ENCODE measurements around the gene SSNA1. TPM values are rescaled to one million over a fixed set of nuclear protein-coding genes. Genes with fewer than 3 reads are reported as not detected.

SSNA1 gene
- total RNA-seq, 2 donors from 2014 or later, result 53.1 to 55.1 TPM

- DNase-seq (no peak), ATAC-seq (no peak)
- intact Hi-C loops (cut with DNase I), result no loop called here
Measured at GRCh38 chr9:137192859-137193258, 4.4 kb downstream of the SSNA1 start.

- ATAC-seq (no peak), DNase-seq (no peak)
- intact Hi-C loops (cut with DNase I), result no loop called here
Measured at GRCh38 chr9:137193771-137194170, 5.3 kb downstream of the SSNA1 start.

GRCh38 chr9:137194388-137194787 is 5.9 kb downstream of the SSNA1 start:
- no peak for ATAC-seq
- intact Hi-C loops (cut with DNase I), result no loop called here
- DNase-seq, result no peak

GRCh38 chr9:137194909-137195308 is 6.4 kb downstream of the SSNA1 start:
- no peak for ATAC-seq
- intact Hi-C loops (cut with DNase I), result no loop called here
- no peak for DNase-seq

- DNase-seq (no peak), ATAC-seq (no peak)
- intact Hi-C loops (cut with DNase I), result no loop called here
Measured at GRCh38 chr9:137195525-137196220, 7.2 kb downstream of the SSNA1 start.

GRCh38 chr9:137198051-137198901 is 9.8 kb downstream of the SSNA1 start:
- DNase-seq (no peak), ATAC-seq (no peak)
- intact Hi-C loops (cut with DNase I), result no loop called here

- DNase-seq (no peak), ATAC-seq (no peak)
- intact Hi-C loops (cut with DNase I), result no loop called here
Measured at GRCh38 chr9:137198902-137199283, 10.4 kb downstream of the SSNA1 start.

- intact Hi-C loops (cut with DNase I), result no loop called here
Measured at GRCh38 chr9:137199411-137200121, 11.1 kb downstream of the SSNA1 start.

GRCh38 chr9:137200311-137201204 is 12.1 kb downstream of the SSNA1 start, which contains the start of gene TPRN:
Gene TPRN, minus strand, starts transcription at chr9:137200741. Its CDS starts 30 bp downstream, at chr9:137200711.
- intact Hi-C loops (cut with DNase I), result no loop called here
- DNase-seq, result peak; percentile 100
- ATAC-seq, result peak; percentile 98

More at GRCh38 chr9:137199411-137200121, 11.1 kb downstream of the SSNA1 start:
- ATAC-seq, result no peak
- DNase-seq, result no peak

GRCh38 chr9:137201205-137201868 is 12.9 kb downstream of the SSNA1 start:
- no peak for ATAC-seq
- intact Hi-C loops (cut with DNase I), result no loop called here
- DNase-seq, result no peak

- intact Hi-C loops (cut with DNase I), result no loop called here
- no peak for ATAC-seq
- DNase-seq, result no peak
Measured at GRCh38 chr9:137202966-137203365, 14.5 kb downstream of the SSNA1 start.

- intact Hi-C loops (cut with DNase I), result no loop called here
- DNase-seq, result no peak
- no peak for ATAC-seq
Measured at GRCh38 chr9:137204731-137205125, 16.3 kb downstream of the SSNA1 start.

- intact Hi-C loops (cut with DNase I), result no loop called here
- DNase-seq, result peak; percentile 94
- peak; percentile 72 to 76 for ATAC-seq
Measured at GRCh38 chr9:137205126-137206069, 16.9 kb downstream of the SSNA1 start, which contains the start of the genes NDOR1 and TMEM203. Gene NDOR1, plus strand, starts transcription at chr9:137205700. Its CDS starts 78 bp downstream, at chr9:137205778. Gene TMEM203, minus strand, starts transcription at chr9:137205648. Its CDS starts 234 bp downstream, at chr9:137205414.

- DNase-seq (no peak), ATAC-seq (no peak)
- intact Hi-C loops (cut with DNase I), result no loop called here
Measured at GRCh38 chr9:137206602-137207001, 18.1 kb downstream of the SSNA1 start.

- ATAC-seq, result no peak
- intact Hi-C loops (cut with DNase I), result no loop called here
- no peak for DNase-seq
Measured at GRCh38 chr9:137211532-137211931, 23.1 kb downstream of the SSNA1 start.

GRCh38 chr9:137212520-137212919 is 24.0 kb downstream of the SSNA1 start:
- intact Hi-C loops (cut with DNase I), result no loop called here
- ATAC-seq (no peak), DNase-seq (no peak)

All from left cardiac atrium (tissue), 4 donors.